Coronary artery (tissue), 2 donors: Measurements from ENCODE around the gene CACNA1E.

ENCODE experiments used
- DNase-seq: peaks from one replicate; pipeline ENCODE4 v3.0.0-alpha.2; 2017; ENCODE audit warnings: low spot score
- H3K27ac ChIP-seq, 2 donors: fragments of 200-600 bp; sonication (generic); one replicate each; pipeline ENCODE4 v1.5.1; 2016 to 2019
- H3K4me3 ChIP-seq: fragments of 200-600 bp; sonication (generic); 2 replicates; pipeline ENCODE4 v1.5.1; 2016; ENCODE audit warnings: mild to moderate bottlenecking, moderate library complexity
- CTCF ChIP-seq: fragments of 200-600 bp; sonication (generic); IDR thresholded peaks from one replicate; pipeline ENCODE4 v1.5.1; 2019; ENCODE audit warnings: antibody characterized with exemption

Gene CACNA1E

DNA sequence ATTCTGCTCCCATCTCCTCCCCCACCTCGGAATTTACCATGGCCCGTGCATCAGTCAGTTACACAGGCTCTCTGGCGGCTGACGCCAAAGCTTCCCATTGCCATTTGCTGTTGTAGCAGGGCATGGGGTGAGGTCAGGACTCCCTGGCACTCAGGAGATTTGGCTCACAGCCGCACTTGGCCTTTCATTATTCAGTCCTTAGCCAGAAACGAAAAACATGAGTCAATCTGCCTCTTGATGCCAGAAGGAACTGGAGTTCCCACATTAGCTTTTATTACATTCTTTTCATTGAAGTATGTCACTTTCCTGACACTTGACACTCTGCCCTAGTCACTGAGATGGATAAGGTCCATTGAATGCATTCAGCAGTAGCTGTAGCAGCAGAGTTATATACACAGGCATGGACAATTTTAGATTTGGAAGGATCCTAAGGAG is 260.6 kb downstream of the CACNA1E start:
- H3K27ac ChIP-seq = no peak overlapping the region
- DNase-seq = peak; percentile 67
- H3K4me3 ChIP-seq = no peak overlapping the region
- TF ChIP-seq CTCF = no peak

DNA sequence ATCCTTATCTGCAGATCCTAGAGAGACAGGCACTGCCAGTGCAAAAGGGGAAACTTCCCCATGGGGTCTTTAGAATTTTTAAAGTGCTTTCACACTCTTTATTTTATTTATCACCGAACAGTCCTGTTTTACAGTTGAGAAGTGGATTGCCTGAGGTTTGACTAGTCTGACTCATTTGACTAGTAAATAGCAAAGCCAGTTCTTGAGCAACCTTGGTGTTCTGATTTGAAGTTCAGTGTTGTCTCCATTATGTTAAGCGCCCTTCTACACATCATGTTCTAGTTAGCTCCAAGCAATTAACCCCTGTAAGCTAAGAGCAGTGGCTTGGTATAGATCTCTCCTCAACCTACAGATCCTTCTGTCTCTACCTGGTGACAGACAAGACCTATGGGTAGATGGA is 262.9 kb downstream of the CACNA1E start:
- no peak for DNase-seq
- TF ChIP-seq CTCF = no peak
- no peak overlapping the region for H3K4me3 ChIP-seq

GRCh38 chr1:181748013-181748412 is 264.7 kb downstream of the CACNA1E start:
- DNase-seq = no peak
- TF ChIP-seq CTCF = no peak
- H3K4me3 ChIP-seq = no peak overlapping the region
- H3K27ac ChIP-seq = no peak overlapping the region

More for the DNA sequence above, 262.9 kb downstream of the CACNA1E start:
- no peak overlapping the region for H3K27ac ChIP-seq

DNA sequence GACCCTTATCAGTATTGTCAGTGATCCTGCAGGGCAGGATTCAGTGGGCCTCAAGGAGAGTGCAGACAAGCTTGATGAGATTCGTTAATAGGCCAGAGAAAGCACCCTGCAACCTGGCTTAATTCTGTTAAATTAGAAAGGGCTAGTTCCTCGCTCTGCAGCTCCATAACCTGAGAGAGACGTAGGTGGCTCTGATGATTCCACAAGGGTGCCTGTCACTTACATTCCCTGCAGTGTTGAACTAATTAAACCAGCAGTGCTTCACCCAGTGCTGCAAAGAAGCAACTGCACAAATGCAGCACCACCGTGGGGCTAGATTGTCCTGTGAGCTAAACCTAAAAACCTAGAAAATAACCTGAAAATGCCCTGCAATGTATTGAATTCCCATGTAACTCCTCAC is 270.8 kb downstream of the CACNA1E start:
- no peak overlapping the region for H3K4me3 ChIP-seq
- peak; percentile 21 for DNase-seq
- TF ChIP-seq CTCF = no peak
- no peak overlapping the region for H3K27ac ChIP-seq

DNA sequence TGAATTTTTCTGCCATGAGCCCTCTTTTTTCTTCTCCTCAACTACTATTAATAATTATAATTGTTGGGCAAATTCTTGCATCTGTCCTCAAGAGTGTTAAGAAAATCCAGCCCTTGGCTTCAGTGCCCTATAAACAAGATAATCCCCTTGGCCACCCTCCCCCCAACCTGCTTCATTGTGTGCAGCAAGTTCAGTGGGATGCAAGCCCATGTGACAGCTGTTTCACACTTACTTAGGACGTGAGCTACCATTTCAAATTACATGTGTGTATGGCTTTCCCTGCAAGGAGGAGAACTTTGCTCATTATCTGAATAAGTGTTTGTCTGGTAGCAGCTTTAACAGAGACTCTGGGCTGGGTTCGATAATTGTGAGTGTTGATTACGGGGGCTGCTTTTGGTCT is 276.2 kb downstream of the CACNA1E start:
- no peak for DNase-seq
- no peak overlapping the region for H3K4me3 ChIP-seq
- H3K27ac ChIP-seq = no peak overlapping the region
- TF ChIP-seq CTCF = no peak

GRCh38 chr1:181763736-181764135 is 280.4 kb downstream of the CACNA1E start:
- Histone ChIP-seq H3K4me3 (no peak overlapping the region), H3K27ac (no peak overlapping the region)
- TF ChIP-seq CTCF = no peak
- no peak for DNase-seq

DNA sequence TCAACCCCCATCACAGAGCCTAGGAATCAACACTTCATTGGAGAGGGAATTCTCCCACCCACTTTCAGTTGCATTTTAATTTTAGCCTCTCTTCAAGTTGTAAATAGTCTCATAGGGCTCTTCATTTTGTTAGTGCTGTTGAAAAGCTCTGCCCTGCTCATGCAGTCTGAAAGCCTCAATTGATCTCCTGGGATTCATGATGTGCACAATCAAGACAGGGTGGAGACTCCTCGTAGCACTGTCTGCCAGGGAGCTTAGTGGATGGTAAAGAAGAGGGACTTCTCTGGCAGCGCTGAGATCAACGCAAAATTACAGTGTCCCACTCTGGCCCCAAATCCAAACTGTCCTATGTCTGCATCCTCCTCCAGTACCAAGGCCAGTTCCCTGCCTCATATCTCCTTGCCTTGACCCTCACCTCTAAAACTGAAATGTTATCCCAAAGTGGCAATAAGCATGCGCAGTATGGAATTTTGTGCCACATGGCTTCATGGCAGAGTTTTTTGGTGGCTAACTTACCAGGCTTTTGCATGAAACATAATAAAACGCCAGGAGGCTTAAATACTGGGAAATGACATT is 282.2 kb downstream of the CACNA1E start:
- no peak for TF ChIP-seq CTCF
- DNase-seq = no peak

More for the DNA sequence above, 282.2 kb downstream of the CACNA1E start:
- Histone ChIP-seq H3K4me3 (no peak overlapping the region), H3K27ac (no peak overlapping the region)
